HG03575 (cell line): Measurements from ENCODE around the gene DAB1.

Source experiments
- ATAC-seq: cut with Tn5 transposase; IDR thresholded peaks from one replicate; pipeline ENCODE4 v1.9.1; 2021; ENCODE audit not compliant: unreplicated experiment, insufficient number of reproducible peaks, low FRiP score; ENCODE audit errors: extremely low read depth

The DAB1 gene

GRCh38 chr1:56961426-56961825 lies 462.4 kb downstream of the DAB1 start:
- ATAC-seq: no peak

- ATAC-seq: no peak
Measured at GRCh38 chr1:56958526-56958925, 465.3 kb downstream of the DAB1 start.

- no peak for ATAC-seq
Measured at GRCh38 chr1:56957931-56958330, 465.9 kb downstream of the DAB1 start.

- ATAC-seq: no peak
Measured at GRCh38 chr1:56954664-56955063, 469.2 kb downstream of the DAB1 start.

- no peak for ATAC-seq
Measured at GRCh38 chr1:56953386-56953785, 470.5 kb downstream of the DAB1 start.

- no peak for ATAC-seq
Measured at GRCh38 chr1:56952501-56952900, 471.4 kb downstream of the DAB1 start.

- ATAC-seq: no peak
Measured at GRCh38 chr1:56948403-56949023, 475.3 kb downstream of the DAB1 start.
